Choroid plexus epithelial cell (primary cell): Measurements from ENCODE around the gene TCERG1L.

Experiments used
- DNase-seq: peaks from one replicate; pipeline ENCODE4 v3.0.0-alpha.2; 2010; ENCODE audit warnings: low read depth
- H3K4me3 ChIP-seq: 2 replicates; pipeline ENCODE4 v1.5.1; 2011; ENCODE audit warnings: low read depth, mild to moderate bottlenecking, control low read depth, low read length, moderate library complexity
- CTCF ChIP-seq: conservative IDR thresholded peaks from 2 replicates; pipeline ENCODE4 v1.5.1; 2011; ENCODE audit warnings: low read depth, mild to moderate bottlenecking, control low read depth, inconsistent platforms, low read length, moderate library complexity

The TCERG1L gene

GRCh38 chr10:131204406-131205152 lies 106.9 kb downstream of the TCERG1L start:
- TF ChIP-seq CTCF: no peak
- no peak for DNase-seq
- H3K4me3 ChIP-seq: no peak overlapping the region

- no peak for DNase-seq
- TF ChIP-seq CTCF: no peak
- H3K4me3 ChIP-seq: no peak overlapping the region
Observed at GRCh38 chr10:131203456-131204357, 107.8 kb downstream of the TCERG1L start.

GRCh38 chr10:131202990-131203389 lies 108.5 kb downstream of the TCERG1L start:
- no peak for TF ChIP-seq CTCF
- no peak for DNase-seq
- H3K4me3 ChIP-seq: no peak overlapping the region

- no peak for TF ChIP-seq CTCF
- DNase-seq: no peak
- H3K4me3 ChIP-seq: no peak overlapping the region
Observed at GRCh38 chr10:131201741-131202515, 109.6 kb downstream of the TCERG1L start.

- TF ChIP-seq CTCF: no peak
- DNase-seq: no peak
- H3K4me3 ChIP-seq: no peak overlapping the region
Observed at GRCh38 chr10:131200856-131201470, 110.6 kb downstream of the TCERG1L start.

GRCh38 chr10:131199646-131200045 lies 111.9 kb downstream of the TCERG1L start:
- H3K4me3 ChIP-seq: no peak overlapping the region
- no peak for TF ChIP-seq CTCF

More at GRCh38 chr10:131199646-131200045, 111.9 kb downstream of the TCERG1L start:
- no peak for DNase-seq
